HepG2 (cell line): ENCODE data around the gene SLCO4A1. TPM values are rescaled to one million over a fixed set of nuclear protein-coding genes. Genes with fewer than 3 reads are reported as not detected.

Experiments
- DRAP1 ChIP-seq: IDR thresholded peaks from 2 replicates; pipeline ENCODE4 v1.6.1; 2016; ENCODE audit warnings: missing genetic modification reagents, missing compliant biosample characterization
- HDAC6 ChIP-seq: fragments of 200-600 bp; sonication (generic); IDR thresholded peaks from 2 replicates; pipeline ENCODE4 v1.7.0; 2017; ENCODE audit warnings: mild to moderate bottlenecking, antibody characterized with exemption, low read length, low read depth
- HOXA9 ChIP-seq: sonication (generic); formaldehyde crosslinking; IDR thresholded peaks from 2 replicates; pipeline ENCODE4 v1.8.1; 2022; ENCODE audit warnings: missing genetic modification reagents, mild to moderate bottlenecking, moderate library complexity, borderline replicate concordance
- NFAT5 ChIP-seq: sonication (generic); formaldehyde crosslinking; IDR thresholded peaks from 2 replicates; pipeline ENCODE4 v1.4.0; 2020; ENCODE audit warnings: missing genetic modification reagents
- NR0B2 ChIP-seq: sonication (generic); formaldehyde crosslinking; IDR thresholded peaks from 2 replicates; pipeline ENCODE4 v1.4.0; 2020; ENCODE audit warnings: mild to moderate bottlenecking, missing genetic modification reagents
- TCF12 ChIP-seq, 2 experiments: fragments of 450-650 bp in 1 of 2; sonication (generic) in 1 of 2; formaldehyde crosslinking in 1 of 2; IDR thresholded peaks; 2 replicates each; pipeline versions ENCODE4 v1.6.1 to v1.8.0; 2017 to 2022; ENCODE audit warnings: antibody characterized with exemption in 1 of 2, mild to moderate bottlenecking in 1 of 2, missing genetic modification reagents in 1 of 2, moderate library complexity in 1 of 2
- ZBTB1 ChIP-seq: sonication (generic); formaldehyde crosslinking; IDR thresholded peaks from 2 replicates; pipeline ENCODE4 v1.4.0; 2020; ENCODE audit warnings: missing genetic modification reagents, borderline replicate concordance
- ZBTB38 ChIP-seq: sonication (generic); formaldehyde crosslinking; IDR thresholded peaks from 2 replicates; pipeline ENCODE4 v1.5.1; 2020; ENCODE audit warnings: mild to moderate bottlenecking, missing genetic modification reagents
- ZFYVE20 ChIP-seq: sonication (generic); formaldehyde crosslinking; IDR thresholded peaks from 2 replicates; pipeline ENCODE4 v1.8.0; 2023; ENCODE audit warnings: low read depth, mild to moderate bottlenecking, moderate library complexity, missing genetic modification reagents, borderline replicate concordance
- ZMYM2 ChIP-seq: sonication (generic); formaldehyde crosslinking; IDR thresholded peaks from 2 replicates; pipeline ENCODE4 v1.8.0; 2022; ENCODE audit warnings: mild to moderate bottlenecking, missing genetic modification reagents
- ZNF225 ChIP-seq: sonication (generic); formaldehyde crosslinking; IDR thresholded peaks from 2 replicates; pipeline ENCODE4 v1.4.0; 2020; ENCODE audit warnings: mild to moderate bottlenecking, missing genetic modification reagents
- ZNF484 ChIP-seq: sonication (generic); formaldehyde crosslinking; IDR thresholded peaks from 2 replicates; pipeline ENCODE4 v1.5.1; 2020; ENCODE audit warnings: mild to moderate bottlenecking, low read depth, missing genetic modification reagents, borderline replicate concordance
- ZSCAN21 ChIP-seq: sonication (generic); formaldehyde crosslinking; IDR thresholded peaks from 2 replicates; pipeline ENCODE4 v1.8.0; 2022; ENCODE audit warnings: mild to moderate bottlenecking, missing genetic modification reagents, moderate library complexity, borderline replicate concordance
- ZSCAN29 ChIP-seq: sonication (generic); formaldehyde crosslinking; conservative IDR thresholded peaks from 2 replicates; pipeline ENCODE4 v1.4.0; 2020; ENCODE audit warnings: mild to moderate bottlenecking, missing genetic modification reagents
- polyA plus RNA-seq, 8 experiments: library from polyadenylated mRNA; depleted of rRNA in 3 of 8; stranded (reverse) in 7 of 8; unstranded in 1 of 8; fragments of >200 nt; fragmentation: Illumina TruSeq in 4 of 8; extraction: Trizol in 4 of 8; gene quantifications; 2 replicates each; pipeline versions ENCODE4 v1.2.1 to v1.2.3, GENCODE V29; 2011 to 2016; ENCODE audit warnings: low read depth in 4 of 8, missing spikeins in 1 of 8, mixed read lengths in 1 of 8; ENCODE audit not compliant: insufficient read depth in 1 of 8
- total RNA-seq, 5 experiments: library from RNA; depleted of rRNA; stranded (reverse); fragments of >200 nt; fragmentation: Illumina TruSeq; extraction: Trizol; gene quantifications; 2 replicates each; pipeline ENCODE4 v1.2.3, GENCODE V29; 2016; ENCODE audit warnings: low read depth in 1 of 5
- TF ChIP-seq, protein P1 (sequence below): sonication (generic); formaldehyde crosslinking; IDR thresholded peaks from 2 replicates; pipeline ENCODE4 v1.4.0; 2020; ENCODE audit warnings: missing genetic modification reagents, borderline replicate concordance
- TF ChIP-seq, protein P2 (sequence below): sonication (generic); formaldehyde crosslinking; IDR thresholded peaks from 2 replicates; pipeline ENCODE4 v1.4.0; 2020; ENCODE audit warnings: missing genetic modification reagents

SLCO4A1 gene
- total and polyA plus RNA-seq, 2 of the 13 experiments (the other 11 are each of a cell fraction or from before 2014, with no cell fraction given): 55.5 to 112 TPM

DNA sequence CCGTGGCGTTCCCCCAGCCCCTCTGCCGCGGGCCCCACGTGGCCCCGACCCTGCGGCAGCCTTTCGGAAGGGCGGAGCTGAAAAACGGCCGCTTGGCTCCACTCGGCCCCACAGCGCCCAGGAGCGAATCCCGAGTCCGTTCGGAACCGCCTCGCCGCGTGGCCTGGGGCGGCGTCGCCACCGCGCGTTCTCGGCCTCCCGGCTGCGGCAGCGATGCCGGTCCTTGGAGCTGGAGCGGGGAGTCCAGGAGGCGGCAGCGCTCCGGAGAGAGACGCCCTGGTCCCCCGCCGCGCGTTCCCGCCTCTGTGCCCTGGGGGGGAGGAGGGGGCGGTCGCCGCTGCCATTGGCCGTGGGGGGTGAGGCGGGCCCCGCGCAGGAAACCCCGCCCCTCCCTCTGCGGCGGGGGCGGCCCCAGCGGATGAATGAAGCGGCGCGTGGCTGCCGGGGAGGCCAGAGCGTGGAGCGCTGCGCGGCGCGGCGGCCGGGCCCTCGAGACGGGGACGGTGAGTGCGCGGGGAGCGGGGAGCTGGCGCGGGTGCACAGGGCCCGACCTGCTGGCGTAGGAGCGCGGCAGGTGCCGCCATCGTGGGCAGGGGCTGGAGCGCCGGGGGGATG is at the start of gene SLCO4A1 (continued):
- TF ChIP-seq TCF12 (IDR thresholded peaks at IDR 0.05) (no peak), TCF12 (CRISPR knock-in tag; IDR thresholded peaks at IDR 0.05) (peak; percentile 33; the same call in 1 of the 2 replicates), ZBTB38 (peak; percentile 96), HDAC6 (no peak), ZFYVE20 (CRISPR knock-in tag) (peak; percentile 86; the same call in 1 of the 2 replicates), ZNF225 (CRISPR knock-in tag) (peak; percentile 92), ZNF484 (CRISPR knock-in tag) (no peak), ZBTB1 (CRISPR knock-in tag) (no peak), DRAP1 (CRISPR knock-in tag) (peak; percentile 91), NR0B2 (peak; percentile 83), ZSCAN21 (CRISPR knock-in tag) (peak; percentile 83; the same call in 1 of the 2 replicates), ZSCAN29 (CRISPR knock-in tag) (peak; percentile 91), ZMYM2 (peak; percentile 73; the same call in 1 of the 2 replicates), HOXA9 (CRISPR knock-in tag) (0 out of 2 replicates have a peak, but pooled peaks have one; percentile 58), NFAT5 (peak; percentile 80; the same call in 1 of the 2 replicates)
- TF ChIP-seq, protein P1, sequence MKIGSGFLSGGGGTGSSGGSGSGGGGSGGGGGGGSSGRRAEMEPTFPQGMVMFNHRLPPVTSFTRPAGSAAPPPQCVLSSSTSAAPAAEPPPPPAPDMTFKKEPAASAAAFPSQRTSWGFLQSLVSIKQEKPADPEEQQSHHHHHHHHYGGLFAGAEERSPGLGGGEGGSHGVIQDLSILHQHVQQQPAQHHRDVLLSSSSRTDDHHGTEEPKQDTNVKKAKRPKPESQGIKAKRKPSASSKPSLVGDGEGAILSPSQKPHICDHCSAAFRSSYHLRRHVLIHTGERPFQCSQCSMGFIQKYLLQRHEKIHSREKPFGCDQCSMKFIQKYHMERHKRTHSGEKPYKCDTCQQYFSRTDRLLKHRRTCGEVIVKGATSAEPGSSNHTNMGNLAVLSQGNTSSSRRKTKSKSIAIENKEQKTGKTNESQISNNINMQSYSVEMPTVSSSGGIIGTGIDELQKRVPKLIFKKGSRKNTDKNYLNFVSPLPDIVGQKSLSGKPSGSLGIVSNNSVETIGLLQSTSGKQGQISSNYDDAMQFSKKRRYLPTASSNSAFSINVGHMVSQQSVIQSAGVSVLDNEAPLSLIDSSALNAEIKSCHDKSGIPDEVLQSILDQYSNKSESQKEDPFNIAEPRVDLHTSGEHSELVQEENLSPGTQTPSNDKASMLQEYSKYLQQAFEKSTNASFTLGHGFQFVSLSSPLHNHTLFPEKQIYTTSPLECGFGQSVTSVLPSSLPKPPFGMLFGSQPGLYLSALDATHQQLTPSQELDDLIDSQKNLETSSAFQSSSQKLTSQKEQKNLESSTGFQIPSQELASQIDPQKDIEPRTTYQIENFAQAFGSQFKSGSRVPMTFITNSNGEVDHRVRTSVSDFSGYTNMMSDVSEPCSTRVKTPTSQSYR (CRISPR knock-in tag): peak; percentile 27; the same call in 1 of the 2 replicates
- TF ChIP-seq, protein P2, sequence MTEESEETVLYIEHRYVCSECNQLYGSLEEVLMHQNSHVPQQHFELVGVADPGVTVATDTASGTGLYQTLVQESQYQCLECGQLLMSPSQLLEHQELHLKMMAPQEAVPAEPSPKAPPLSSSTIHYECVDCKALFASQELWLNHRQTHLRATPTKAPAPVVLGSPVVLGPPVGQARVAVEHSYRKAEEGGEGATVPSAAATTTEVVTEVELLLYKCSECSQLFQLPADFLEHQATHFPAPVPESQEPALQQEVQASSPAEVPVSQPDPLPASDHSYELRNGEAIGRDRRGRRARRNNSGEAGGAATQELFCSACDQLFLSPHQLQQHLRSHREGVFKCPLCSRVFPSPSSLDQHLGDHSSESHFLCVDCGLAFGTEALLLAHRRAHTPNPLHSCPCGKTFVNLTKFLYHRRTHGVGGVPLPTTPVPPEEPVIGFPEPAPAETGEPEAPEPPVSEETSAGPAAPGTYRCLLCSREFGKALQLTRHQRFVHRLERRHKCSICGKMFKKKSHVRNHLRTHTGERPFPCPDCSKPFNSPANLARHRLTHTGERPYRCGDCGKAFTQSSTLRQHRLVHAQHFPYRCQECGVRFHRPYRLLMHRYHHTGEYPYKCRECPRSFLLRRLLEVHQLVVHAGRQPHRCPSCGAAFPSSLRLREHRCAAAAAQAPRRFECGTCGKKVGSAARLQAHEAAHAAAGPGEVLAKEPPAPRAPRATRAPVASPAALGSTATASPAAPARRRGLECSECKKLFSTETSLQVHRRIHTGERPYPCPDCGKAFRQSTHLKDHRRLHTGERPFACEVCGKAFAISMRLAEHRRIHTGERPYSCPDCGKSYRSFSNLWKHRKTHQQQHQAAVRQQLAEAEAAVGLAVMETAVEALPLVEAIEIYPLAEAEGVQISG: peak; percentile 66
